ENCODE data around the gene KCTD14.
"Not testable (repeated sequence)": the region's sequence is repeated elsewhere in the genome, so short reads cannot be mapped to it uniquely, and the experiment has no call there.

KCTD14 gene

DNA sequence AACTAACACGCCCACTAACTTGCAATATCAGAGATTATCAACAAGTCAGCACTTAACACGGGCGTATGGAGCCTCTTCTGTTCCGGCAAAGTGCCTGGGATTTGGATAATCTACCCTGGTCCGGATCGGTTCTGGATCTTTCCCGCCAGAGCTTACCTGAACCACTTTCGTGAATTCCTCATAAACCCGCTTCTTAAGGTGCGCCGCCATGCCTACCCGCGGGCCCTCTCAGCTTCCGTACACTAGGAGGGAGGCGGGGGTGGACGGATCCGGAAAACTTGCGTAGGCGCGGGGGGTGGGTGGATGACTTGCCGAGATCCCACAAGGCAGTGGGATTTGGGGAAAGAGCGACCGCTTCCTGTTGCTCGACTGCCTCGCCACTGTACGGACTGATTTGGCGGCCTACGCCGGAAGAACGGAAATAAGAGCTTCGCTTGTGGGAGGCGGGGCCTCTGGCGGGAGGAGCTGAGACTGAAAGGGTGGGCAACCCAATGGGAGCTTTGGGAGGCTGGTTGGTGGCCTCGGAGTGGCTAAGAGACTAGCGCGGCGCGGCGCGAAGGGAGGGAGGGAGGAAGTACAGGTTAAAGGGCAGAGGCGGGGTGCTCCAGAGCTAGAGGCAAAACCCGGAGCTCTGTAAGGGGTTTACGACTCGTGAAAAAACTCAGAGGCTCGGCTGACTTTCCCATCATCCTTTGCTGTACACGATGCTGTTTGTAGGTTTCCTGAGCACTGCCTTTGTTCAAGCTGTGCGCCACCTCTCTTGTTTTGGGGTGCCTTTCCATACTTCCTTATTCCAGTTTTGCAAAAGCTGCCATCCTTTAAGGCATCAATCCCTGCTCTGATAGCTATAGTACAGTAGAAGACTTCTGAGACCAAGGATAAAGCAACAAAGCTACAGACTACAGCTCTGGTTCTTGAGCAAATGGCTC, 28.4 kb downstream of the KCTD14 start, which contains the start of gene INTS4:
TSS of gene INTS4 (minus strand) at position 235 of the 929 bp plus-strand sequence. CDS start at position 210, 25 bp downstream.
- H3K4me3 ChIP-seq (replicated peaks; ENCODE audit: low read depth, low read length): peak within 1 kb of the TSS; percentile 81
- TF ChIP-seq, protein P1, sequence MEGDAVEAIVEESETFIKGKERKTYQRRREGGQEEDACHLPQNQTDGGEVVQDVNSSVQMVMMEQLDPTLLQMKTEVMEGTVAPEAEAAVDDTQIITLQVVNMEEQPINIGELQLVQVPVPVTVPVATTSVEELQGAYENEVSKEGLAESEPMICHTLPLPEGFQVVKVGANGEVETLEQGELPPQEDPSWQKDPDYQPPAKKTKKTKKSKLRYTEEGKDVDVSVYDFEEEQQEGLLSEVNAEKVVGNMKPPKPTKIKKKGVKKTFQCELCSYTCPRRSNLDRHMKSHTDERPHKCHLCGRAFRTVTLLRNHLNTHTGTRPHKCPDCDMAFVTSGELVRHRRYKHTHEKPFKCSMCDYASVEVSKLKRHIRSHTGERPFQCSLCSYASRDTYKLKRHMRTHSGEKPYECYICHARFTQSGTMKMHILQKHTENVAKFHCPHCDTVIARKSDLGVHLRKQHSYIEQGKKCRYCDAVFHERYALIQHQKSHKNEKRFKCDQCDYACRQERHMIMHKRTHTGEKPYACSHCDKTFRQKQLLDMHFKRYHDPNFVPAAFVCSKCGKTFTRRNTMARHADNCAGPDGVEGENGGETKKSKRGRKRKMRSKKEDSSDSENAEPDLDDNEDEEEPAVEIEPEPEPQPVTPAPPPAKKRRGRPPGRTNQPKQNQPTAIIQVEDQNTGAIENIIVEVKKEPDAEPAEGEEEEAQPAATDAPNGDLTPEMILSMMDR (IDR thresholded peaks at IDR 0.05; ENCODE audit: low read length, missing control alignments): no peak
- DNase-seq (ENCODE audit: low read depth): peak; percentile 100

DNA sequence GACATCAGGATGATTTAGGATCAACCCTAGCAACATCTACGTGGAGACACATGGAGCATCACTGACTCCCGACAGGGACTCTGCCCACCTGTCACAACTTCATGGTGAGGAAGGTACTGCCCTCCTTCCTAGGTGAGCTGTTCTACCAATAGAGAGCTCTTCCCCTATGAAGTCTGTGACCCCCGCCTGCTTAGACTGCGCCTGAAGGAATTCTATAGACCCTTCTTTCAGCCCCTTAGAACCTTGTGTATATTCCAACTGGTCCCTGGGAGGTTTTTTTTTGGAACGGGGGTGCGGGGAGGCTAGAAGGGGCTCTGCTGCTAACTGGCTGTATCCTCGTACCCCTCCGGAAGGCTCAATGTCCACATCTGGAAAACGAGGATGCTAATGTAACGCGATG, 29.2 kb downstream of the KCTD14 start:
- no peak for DNase-seq (ENCODE audit: low read depth)
- peak overlapping the region; percentile 81 for H3K4me3 ChIP-seq (replicated peaks; ENCODE audit: low read depth, low read length)
- TF ChIP-seq, protein P1 (IDR thresholded peaks at IDR 0.05; ENCODE audit: low read length, missing control alignments): no peak

DNA sequence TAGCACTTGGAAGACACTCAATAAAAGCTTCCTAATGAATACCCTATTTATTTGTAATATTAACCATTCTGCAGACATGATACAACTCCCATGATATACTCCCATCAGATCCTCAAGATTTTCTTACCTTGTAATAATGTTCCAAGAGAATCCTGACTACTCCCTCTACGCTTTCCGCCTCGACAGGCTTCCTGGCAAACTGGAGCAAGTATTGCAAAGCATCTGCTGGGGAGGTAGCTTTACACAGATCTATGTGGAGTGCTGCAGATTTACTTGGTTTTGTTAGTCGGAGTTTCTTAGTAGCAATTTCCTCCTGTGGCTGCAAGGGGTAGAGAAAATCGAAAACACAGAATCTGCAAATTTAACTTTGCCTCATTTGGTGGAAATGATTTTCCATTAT, 32.1 kb downstream of the KCTD14 start:
- TF ChIP-seq, protein P1 (IDR thresholded peaks at IDR 0.05; ENCODE audit: low read length, missing control alignments): no peak
- H3K4me3 ChIP-seq (replicated peaks; ENCODE audit: low read depth, low read length): no peak overlapping the region
- DNase-seq (ENCODE audit: low read depth): no peak

DNA sequence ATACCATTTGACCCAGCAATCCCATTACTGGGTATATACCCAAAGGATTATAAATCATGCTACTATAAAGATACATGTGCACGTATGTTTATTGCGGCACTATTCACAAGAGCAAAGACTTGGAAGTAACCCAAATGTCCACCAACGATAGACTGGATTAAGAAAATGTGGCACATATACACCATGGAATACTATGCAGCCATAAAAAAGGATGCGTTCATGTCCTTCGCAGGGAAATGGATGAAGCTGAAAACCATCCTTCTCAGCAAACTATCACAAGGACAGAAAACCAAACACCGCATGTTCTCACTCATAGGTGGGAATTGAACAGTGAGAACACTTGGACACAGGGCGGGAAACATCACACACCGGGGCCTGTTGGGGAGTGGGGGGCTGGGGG, 36.6 kb downstream of the KCTD14 start:
- DNase-seq (ENCODE audit: low read depth); H3K4me3 ChIP-seq (replicated peaks; ENCODE audit: low read depth, low read length): not testable (repeated sequence)

DNA sequence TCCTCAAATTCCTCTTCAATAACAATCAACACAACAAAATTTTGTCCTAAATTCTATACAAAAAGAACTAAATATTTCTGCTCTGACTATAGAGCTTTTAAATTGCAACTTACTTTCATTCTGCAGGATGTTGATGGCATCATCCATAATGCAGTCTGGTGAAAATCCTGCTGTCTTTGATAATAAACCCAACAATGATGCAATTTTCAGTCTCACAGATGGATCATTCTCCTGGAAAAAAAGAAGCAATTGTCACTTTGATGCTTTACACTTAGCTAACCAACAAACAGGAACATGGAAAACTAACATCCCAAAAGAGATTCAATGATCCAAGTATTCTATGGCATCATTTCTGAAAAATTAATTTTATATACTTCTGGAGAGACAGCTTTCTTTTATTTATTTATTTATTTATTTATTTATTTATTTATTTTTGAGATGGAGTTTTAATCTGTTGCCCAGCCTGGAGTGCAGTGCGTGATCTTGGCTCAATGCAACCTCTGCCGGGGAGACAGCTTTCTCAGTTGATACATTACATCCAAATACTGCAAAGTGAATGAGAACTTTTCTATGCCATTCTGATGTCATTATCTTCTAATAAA, 41.6 kb downstream of the KCTD14 start:
- TF ChIP-seq, protein P1 (IDR thresholded peaks at IDR 0.05; ENCODE audit: low read length, missing control alignments): no peak
- DNase-seq (ENCODE audit: low read depth): peak; percentile 8
- H3K4me3 ChIP-seq (replicated peaks; ENCODE audit: low read depth, low read length): no peak overlapping the region

DNA sequence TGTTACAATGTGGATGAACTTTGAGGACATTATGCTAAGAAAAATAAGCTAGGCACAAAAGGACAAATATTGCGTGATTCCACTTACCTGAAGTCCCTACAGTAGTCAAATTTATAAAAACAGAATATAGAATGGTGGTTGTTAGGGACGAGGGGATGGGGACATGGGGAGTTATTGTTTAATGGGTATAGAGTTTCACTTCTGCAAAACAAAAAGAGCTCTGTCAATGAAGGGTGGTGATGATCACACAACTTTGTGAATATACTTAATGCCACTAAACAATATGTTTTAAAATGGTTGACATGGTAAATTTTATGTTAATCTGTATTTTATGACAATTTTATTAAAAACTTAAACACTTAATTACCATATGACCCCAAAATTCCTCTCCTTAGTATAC, 54.7 kb downstream of the KCTD14 start:
- no peak for DNase-seq (ENCODE audit: low read depth)
- H3K4me3 ChIP-seq (replicated peaks; ENCODE audit: low read depth, low read length): no peak overlapping the region
- TF ChIP-seq, protein P1 (IDR thresholded peaks at IDR 0.05; ENCODE audit: low read length, missing control alignments): no peak

DNA sequence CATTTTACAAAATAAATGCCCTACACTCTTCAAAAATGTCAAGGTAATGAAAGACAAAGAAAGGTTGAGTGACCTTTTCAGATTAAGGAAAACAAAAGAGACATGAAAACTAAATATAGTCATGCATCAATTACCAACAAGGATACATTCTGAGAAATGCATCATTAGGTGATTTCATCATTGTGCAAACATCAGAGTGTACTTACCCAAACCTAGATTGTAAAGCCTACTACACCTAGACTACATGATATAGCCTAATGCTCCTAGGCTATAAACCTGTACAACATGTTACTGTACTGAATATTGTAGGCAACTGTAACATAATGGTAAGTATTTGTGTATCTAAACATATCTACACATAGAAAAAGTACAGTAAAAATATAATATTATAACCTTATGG, 55.3 kb downstream of the KCTD14 start:
- TF ChIP-seq, protein P1 (IDR thresholded peaks at IDR 0.05; ENCODE audit: low read length, missing control alignments): no peak
- H3K4me3 ChIP-seq (replicated peaks; ENCODE audit: low read depth, low read length): no peak overlapping the region

More for the DNA sequence above, 55.3 kb downstream of the KCTD14 start:
- no peak for DNase-seq (ENCODE audit: low read depth)
